GM18858 (cell line): ENCODE results near the gene DAB2IP.

Source experiments
- ATAC-seq: cut with Tn5 transposase; IDR thresholded peaks from one replicate; pipeline ENCODE4 v1.9.1; 2021; ENCODE audit not compliant: unreplicated experiment

DAB2IP gene

GRCh38 chr9:121683652-121684051 lies 32.2 kb downstream of the DAB2IP start:
- no peak for ATAC-seq

DNA sequence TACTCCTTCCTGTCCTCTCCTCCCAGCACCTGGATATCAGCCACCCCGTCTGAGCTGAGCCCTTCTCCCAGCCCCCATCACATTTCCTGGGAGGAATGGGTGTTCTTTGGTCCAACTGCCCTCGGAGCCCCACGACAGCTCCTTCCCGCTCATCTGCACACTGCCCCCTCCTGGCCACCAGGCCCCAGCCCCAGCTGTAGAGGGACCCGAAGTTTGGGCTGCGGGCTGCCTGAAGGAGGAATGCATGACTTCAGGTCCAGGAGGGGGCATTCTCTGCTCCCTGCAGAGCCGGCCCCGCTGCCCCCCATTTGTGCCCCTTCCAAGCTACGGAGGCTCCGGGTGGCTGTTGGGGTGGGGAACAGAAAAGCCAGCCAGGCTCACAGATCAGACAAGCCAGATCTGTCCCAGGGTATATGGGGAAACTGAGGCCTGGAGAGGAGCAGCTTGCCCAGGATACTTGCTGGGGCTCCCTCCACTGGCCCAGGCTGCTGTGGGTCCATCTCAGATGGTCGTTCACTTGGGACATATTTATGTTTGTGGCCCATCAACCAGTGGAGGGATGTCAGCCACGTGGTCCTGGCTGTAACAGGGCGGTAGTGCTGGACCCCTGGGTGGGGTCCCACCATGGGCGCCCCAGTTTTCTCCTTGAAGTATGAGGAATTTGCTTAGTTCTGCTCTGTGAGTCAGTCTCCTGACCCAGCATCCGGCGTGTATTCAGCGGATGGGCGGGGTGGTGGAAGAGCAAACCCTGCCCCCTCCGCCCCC lies 33.1 kb downstream of the DAB2IP start:
- ATAC-seq: no peak

DNA sequence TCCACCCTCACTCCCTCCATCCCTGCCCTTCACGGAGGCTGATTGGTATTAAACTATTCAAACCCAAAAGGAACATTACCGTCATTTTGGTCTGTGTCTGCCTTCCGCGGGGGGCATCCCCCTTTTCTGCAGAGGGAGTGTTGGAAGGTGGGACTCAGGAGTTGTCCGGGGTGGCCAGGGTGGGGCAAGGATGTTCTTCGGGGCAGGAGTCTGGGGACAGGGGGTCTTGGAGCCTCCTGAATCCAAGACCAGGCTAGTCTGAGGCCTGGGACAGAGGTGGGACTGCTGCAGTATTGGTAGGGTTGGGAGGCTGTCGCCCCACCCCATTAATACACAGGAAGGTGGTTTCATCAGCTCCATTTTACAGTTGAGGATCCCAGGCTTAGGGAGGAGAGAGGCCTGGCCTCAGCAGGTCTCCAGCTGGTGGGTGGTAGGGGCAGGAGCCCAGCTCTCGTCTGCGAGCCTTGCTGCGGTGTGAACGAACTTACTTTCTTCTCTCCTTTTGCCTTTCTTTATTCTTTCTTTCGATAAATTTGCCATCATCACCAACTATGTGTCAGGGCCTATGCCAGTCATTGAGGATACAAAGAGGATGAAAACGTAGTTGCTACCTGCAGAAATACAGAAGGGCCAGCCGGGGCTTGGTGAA lies 33.8 kb downstream of the DAB2IP start:
- no peak for ATAC-seq

DNA sequence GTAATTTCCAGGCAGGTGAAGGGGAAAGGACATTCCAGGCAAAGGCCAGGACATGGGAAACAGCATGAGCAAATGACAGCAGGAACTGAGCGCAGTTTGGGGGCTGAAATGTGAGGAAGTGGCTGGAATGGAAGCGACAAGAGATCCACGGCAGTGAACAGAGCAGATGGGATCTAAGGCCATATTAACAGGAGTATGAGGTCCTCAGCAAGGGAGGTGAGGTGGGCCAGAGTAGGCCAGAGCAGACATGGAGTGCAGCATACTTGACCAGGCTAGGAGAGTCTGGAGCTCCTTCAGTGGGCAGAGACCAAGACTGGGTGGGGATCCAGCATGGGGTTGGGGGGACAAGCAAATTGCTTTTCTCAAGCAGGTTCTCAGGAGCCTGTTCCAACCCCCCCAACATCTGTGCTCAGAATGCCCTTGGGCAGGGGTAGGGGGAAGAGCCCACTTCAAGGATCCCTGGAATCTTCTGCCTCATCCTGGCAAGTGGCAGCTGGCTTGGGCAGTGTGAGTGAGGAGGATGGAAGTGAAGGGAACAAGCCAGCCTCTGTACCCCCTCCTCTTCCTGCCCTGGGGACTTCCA lies 34.5 kb downstream of the DAB2IP start:
- ATAC-seq: no peak

GRCh38 chr9:121686930-121687541 lies 35.6 kb downstream of the DAB2IP start:
- ATAC-seq: no peak

- no peak for ATAC-seq
Measured at GRCh38 chr9:121688146-121688680, 36.8 kb downstream of the DAB2IP start.

- no peak for ATAC-seq
Measured at GRCh38 chr9:121688681-121689080, 37.2 kb downstream of the DAB2IP start.

- no peak for ATAC-seq
Measured at GRCh38 chr9:121689461-121690157, 38.2 kb downstream of the DAB2IP start.

DNA sequence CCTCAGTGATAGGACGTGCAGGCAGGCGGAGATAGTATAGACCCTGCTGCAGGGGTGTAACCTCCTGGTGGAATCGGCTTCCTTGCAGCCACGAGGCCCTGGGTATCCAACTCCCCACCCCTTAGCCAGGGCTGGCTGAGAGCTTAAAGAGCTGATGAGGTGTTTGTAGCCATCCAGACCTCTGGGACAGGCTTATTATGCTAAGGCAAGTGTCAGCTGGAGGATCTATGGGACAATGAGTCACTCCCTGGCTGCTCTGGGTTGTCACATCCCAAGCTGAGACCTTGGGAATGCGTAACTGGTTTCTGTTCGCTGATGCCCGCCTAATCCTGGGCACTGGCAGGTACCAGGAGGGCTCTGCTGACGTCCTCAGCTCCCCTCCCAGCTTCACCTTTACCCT lies 38.9 kb downstream of the DAB2IP start:
- ATAC-seq: no peak

GRCh38 chr9:121690766-121691165 lies 39.3 kb downstream of the DAB2IP start:
- ATAC-seq: no peak

GRCh38 chr9:121691890-121692289 lies 40.5 kb downstream of the DAB2IP start:
- ATAC-seq: no peak

DNA sequence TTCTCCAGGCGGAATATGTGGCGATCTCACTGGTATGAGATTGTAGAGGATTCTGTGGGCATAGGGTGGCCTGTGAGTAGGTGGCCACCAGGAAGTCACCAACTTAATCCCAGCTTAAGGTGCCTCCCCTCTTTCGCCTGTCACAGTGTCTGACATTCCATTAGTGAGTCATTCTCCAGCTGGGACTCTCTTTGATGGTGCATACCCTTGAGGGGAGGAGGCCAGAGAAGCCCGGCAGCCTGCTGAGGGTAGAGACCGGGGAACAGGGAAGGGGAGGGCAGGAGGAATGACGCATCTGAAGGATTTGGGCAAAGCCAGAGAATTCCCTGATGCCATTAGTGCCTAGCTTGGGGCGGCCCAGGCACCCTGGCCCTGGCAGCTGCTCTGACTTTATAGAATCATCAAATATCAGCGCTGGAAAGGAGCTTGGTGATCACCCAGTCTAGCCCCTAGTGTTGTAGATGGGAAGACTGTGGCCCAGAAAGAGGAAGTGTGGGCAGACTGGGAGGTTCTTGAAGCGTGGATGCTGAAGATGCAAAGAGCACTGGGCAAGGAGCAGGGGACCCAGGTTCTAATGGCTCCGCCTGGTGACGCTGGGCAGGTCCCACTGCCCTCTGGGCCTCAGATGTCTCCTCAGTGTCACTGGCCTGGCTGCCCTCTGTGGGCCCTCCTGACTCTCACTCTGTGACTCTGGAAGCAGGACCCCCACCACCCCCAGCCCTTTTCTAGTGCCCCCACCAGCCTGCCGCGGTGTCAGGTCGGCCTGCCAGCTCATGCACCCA lies 41.4 kb downstream of the DAB2IP start:
- no peak for ATAC-seq

- no peak for ATAC-seq
Measured at GRCh38 chr9:121693388-121693670, 41.9 kb downstream of the DAB2IP start.

GRCh38 chr9:121694001-121694400 lies 42.6 kb downstream of the DAB2IP start:
- ATAC-seq: no peak

GRCh38 chr9:121694600-121694999 lies 43.2 kb downstream of the DAB2IP start:
- no peak for ATAC-seq

DNA sequence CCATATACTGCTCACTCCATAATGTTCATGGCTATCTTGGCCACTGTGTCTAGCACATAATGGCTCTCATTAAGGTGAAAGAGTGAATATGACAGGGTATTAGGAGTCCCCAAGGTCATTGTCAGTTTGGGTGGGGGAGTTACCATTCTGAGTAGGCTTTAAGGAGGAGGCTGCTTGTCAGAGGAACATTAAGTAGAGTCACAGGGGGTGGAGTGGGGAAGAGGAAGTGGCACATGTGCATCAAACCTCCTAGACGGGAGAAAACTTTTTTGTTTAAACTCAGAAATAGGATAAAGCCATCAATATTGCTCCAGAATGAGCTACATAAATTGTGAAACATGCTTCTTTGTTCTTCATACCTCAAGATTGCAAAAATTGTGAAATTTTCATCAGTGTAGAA lies 45.5 kb downstream of the DAB2IP start:
- no peak for ATAC-seq

- ATAC-seq: no peak
Measured at GRCh38 chr9:121698627-121699570, 47.5 kb downstream of the DAB2IP start.

DNA sequence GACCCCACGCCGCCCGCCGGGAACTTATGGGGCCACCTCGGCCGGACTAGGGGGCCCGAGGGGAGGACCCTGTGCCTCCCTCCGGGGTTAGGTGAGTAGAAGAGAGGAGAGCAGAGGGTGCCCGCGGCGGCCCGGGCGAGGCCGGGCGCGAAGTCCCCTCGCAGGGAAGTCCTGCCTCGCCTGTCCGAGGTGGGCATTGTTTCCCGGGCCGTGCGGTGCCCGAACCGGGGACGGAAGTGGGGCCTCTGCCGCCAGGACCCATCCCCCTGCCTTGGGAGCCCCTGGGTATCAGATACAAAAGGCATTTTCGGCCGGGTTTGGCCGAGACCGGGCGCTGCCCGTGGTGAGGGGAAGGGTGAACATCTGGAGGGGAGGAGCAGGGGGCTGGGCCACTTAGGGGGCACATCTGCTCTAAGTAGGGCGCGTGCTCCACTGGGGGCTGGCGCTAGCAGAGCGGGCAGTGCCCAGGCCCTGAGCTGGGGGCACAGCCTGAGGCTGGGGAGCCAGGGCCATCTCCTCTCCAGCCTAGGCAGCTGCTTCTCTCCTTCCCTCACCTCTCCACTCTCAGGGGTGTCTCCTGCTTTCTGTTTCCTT lies 48.2 kb downstream of the DAB2IP start:
- no peak for ATAC-seq
